ENCODE results near the gene PYCARD. TPM values are rescaled to one million over a fixed set of nuclear protein-coding genes. Genes with fewer than 3 reads are reported as not detected.

PYCARD gene
- polyA plus RNA-seq, 4 donors, result 7.5 to 17.9 (median 10.9) TPM

DNA sequence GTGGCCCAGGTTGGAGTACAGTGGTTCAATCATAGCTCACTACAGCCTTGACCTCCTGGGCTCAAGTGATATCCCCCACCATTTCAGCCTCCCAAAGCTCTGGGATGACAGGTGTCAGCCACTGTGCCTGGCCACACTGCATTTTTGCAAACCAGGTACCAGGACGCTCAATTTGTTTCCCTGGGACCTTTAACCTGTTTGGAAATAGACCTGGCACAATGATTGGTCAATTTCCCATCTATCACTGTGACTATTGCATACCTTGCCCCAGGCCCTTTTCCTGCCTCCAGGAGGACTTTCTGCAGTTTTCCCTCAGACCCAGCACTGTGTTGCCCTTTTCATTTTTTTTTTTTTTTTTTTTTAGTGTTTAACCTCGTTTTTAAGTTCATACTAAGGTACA lies 33.7 kb downstream of the PYCARD start:
- DNase-seq (ENCODE audit: low read depth in 4 of 4, low spot score in 2 of 4), result no peak

DNA sequence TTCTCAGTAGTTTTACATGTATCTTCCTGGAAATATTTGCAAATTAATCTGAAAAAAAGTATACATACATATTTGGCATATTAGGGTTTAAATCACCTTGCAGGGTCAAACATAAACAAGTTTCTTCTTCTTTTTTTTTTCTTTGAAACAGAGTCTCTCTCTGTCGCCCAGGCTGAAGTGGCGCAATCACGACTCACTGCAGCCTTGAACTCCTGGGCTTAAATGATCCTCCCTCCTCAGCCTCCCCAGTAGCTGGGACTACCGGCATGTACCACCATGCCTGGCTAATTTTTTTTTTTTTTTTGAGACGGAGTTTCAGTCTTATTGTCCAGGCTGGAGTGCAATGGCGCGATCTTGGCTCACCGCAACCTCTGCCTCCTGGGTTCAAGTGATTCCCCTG lies 35.2 kb downstream of the PYCARD start:
- no peak for DNase-seq (ENCODE audit: low read depth in 4 of 4, low spot score in 2 of 4)

DNA sequence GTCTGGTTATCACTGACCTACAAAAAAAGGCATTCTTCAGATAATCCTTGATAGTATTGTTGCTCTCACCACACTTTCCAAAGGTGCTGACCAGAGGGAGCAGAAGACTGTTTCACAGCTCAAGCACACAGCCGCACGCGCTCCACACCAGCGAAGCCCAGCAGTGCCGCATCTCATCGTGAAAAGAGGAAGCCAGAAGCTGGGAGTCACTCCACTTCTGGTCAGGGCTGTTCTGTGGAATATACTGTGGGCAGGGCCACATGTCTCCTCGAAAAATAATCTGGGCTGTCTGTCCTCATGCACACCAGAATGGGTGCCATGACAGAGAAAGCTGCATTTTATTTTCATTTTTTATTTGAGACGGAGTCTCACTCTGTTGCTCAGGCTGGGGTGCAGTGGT lies 45.4 kb downstream of the PYCARD start:
- DNase-seq (ENCODE audit: low read depth in 4 of 4, low spot score in 2 of 4), result no peak

Other genes starting within 250 kb of the PYCARD start
- 10 to 100 TPM; 15.3 to 23.3 (median 18.6) TPM for gene SETD1A, start 245.0 kb downstream of the PYCARD start, polyA plus RNA-seq (ENCODE audit: insufficient read length in 4 of 4)
- gene HSD3B7, start 217.6 kb downstream of the PYCARD start, polyA plus RNA-seq (ENCODE audit: insufficient read length in 4 of 4), result 10 to 100 TPM in 2 of 4 donors, 1 to 10 TPM in 2; 7.2 to 12.0 (median 9.4) TPM
- gene STX1B, start 192.1 kb downstream of the PYCARD start, polyA plus RNA-seq (ENCODE audit: insufficient read length in 4 of 4), result 1 to 10 TPM in 3 of 4 donors, under 1 TPM in 1; 0.73 to 3.0 (median 1.8) TPM
- gene STX4, start 169.2 kb downstream of the PYCARD start, polyA plus RNA-seq (ENCODE audit: insufficient read length in 4 of 4), result 10 to 100 TPM; 35.6 to 44.6 (median 41.2) TPM
- 1 to 10 TPM; 4.1 to 7.2 (median 6.5) TPM for gene ZNF668, start 128.5 kb downstream of the PYCARD start, polyA plus RNA-seq (ENCODE audit: insufficient read length in 4 of 4)
- gene ZNF646, start 128.3 kb downstream of the PYCARD start, polyA plus RNA-seq (ENCODE audit: insufficient read length in 4 of 4), result 10 to 100 TPM; 11.0 to 19.1 (median 12.5) TPM
- 1 to 10 TPM in 3 of 4 donors, under 1 TPM in 1; 0.48 to 2.1 (median 1.3) TPM for gene PRSS53, start 113.8 kb downstream of the PYCARD start, polyA plus RNA-seq (ENCODE audit: insufficient read length in 4 of 4)
- gene VKORC1, start 108.0 kb downstream of the PYCARD start, polyA plus RNA-seq (ENCODE audit: insufficient read length in 4 of 4), result 10 to 100 TPM; 68.3 to 92.8 (median 73.0) TPM
- 10 to 100 TPM; 34.5 to 48.8 (median 41.0) TPM for gene BCKDK, start 94.4 kb downstream of the PYCARD start, polyA plus RNA-seq (ENCODE audit: insufficient read length in 4 of 4)
- gene KAT8, start 85.1 kb downstream of the PYCARD start, polyA plus RNA-seq (ENCODE audit: insufficient read length in 4 of 4), result 10 to 100 TPM; 56.6 to 86.1 (median 70.4) TPM
- 10 to 100 TPM; 53.9 to 77.2 (median 67.5) TPM for gene PRSS8, start 67.0 kb downstream of the PYCARD start, polyA plus RNA-seq (ENCODE audit: insufficient read length in 4 of 4)
- gene PRSS36, start 52.7 kb downstream of the PYCARD start, polyA plus RNA-seq (ENCODE audit: insufficient read length in 4 of 4), result 1 to 10 TPM in 3 of 4 donors, under 1 TPM in 1; 0.92 to 1.7 (median 1.3) TPM
- gene FUS, start 22.6 kb downstream of the PYCARD start, polyA plus RNA-seq (ENCODE audit: insufficient read length in 4 of 4), result 100 to 1,000 TPM; 571 to 934 (median 698) TPM
- under 1 TPM; 0.05 to 0.17 (median 0.09) TPM for gene TRIM72, start 11.4 kb upstream of the PYCARD start, polyA plus RNA-seq (ENCODE audit: insufficient read length in 4 of 4)
- not detected for gene PYDC1, start 14.4 kb upstream of the PYCARD start, polyA plus RNA-seq (ENCODE audit: insufficient read length in 4 of 4)
- gene ITGAM, start 57.2 kb upstream of the PYCARD start, polyA plus RNA-seq (ENCODE audit: insufficient read length in 4 of 4), result 1 to 10 TPM; 1.5 to 3.2 (median 2.6) TPM
- 1 to 10 TPM in 1 of 4 donors, under 1 TPM in 3; 0.30 to 1.3 (median 0.55) TPM for gene ITGAX, start 152.4 kb upstream of the PYCARD start, polyA plus RNA-seq (ENCODE audit: insufficient read length in 4 of 4)
- gene ITGAD, start 190.6 kb upstream of the PYCARD start, polyA plus RNA-seq (ENCODE audit: insufficient read length in 4 of 4), result under 1 TPM; 0.06 to 0.43 (median 0.21) TPM
- 1 to 10 TPM in 2 of 4 donors, under 1 TPM in 2; 0.59 to 1.6 (median 1.2) TPM for gene COX6A2, start 225.6 kb upstream of the PYCARD start, polyA plus RNA-seq (ENCODE audit: insufficient read length in 4 of 4)
- gene ZNF843, start 240.0 kb upstream of the PYCARD start, polyA plus RNA-seq (ENCODE audit: insufficient read length in 4 of 4), result 1 to 10 TPM; 3.1 to 3.5 (median 3.5) TPM